Measurements from ENCODE around the gene POU2F3.
"Not testable (repeated sequence)": the region's sequence is repeated elsewhere in the genome, so short reads cannot be mapped to it uniquely, and the experiment has no call there.

Gene POU2F3

DNA sequence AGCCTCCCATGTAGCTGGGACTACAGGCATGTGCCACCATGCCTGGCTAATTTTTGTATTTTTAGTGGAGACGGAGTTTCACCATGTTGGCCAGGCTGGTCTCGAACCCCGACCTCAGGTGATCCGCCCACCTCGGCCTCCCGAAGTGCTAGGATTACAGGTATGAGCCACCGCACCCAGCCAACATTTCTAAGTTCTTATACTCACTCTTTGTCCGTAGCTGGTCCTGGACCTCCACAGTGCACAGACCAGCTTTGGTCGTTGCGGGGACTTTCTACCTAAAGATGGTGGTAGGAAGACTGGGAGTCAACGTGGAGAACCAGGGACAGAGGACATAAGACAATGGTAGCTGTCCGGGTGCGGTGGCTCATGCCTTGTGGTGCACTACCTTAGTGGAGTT is 13.4 kb downstream of the POU2F3 start:
- DNase-seq (ENCODE audit: low spot score): not testable (repeated sequence)

DNA sequence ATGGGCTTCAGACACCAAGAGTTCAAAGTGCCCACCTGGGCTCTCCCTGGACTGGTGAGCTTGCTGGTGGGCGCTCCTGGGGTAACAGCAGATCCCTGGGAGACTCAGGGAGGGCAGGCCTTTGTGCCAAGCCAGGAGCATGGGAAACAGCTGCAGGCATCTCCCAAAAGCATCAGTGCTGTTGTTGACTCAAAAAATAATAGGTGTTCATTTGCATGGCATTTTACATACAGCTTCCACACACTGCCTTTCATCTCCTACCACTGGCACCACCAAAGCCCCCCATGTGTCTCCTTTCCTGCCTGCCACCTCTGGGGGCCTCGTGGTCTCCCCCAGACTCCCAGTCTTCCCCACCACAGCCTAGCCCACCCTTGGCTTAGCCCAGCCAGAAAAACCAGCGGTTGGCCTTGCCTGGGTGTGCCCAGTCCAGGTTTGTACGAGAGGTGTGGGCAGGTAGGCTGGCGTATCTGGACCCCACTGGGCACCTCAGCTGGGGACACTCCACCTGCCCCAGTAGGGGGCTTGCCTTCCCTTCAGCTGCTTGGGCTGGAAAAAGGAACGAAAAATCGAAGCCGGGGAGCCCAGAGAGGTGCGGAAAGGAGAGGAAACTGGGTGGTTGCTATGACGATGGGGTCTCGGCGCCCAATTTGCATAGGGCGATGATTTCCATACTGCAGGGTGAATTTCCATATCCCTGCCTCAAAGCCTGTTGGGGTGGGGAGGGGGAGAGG is 15.0 kb downstream of the POU2F3 start:
- no peak for DNase-seq (ENCODE audit: low spot score)

DNA sequence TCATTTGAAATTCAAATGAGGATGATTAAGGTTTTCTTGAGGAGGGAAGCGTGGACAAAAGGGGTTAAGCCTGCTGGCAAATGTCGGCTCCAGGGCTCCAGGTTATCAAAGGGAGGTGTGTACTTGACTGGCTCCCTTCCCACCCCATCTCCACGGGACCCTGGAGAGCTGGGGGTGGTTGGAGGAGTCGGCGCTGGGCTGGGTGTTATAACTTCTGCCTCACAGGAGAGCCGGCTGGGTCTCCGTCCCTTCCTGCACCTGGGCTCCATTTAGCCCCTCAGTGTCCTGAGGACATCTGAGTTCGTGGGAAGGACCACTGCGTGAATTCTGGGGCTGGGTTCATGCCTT is 15.6 kb downstream of the POU2F3 start:
- DNase-seq (ENCODE audit: low spot score): no peak

DNA sequence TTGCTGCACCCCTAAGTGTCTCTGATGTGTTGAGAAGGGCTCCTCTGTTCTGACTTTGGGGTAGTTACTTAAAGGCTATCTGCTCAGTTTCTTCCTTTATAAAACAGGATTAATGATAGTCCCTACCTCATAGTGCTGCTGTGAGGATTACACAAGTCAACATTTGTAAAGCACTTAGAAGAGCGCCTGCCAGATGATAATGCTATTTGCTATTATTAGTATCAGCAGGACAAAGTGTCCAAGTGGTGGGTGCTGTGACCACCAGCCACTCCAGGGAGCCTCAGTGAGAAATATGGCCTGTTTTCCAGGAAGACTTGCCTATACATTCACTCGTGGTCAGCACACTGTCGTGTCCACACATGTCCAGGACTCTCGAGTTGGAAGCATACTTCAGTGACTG is 16.2 kb downstream of the POU2F3 start:
- no peak for DNase-seq (ENCODE audit: low spot score)

DNA sequence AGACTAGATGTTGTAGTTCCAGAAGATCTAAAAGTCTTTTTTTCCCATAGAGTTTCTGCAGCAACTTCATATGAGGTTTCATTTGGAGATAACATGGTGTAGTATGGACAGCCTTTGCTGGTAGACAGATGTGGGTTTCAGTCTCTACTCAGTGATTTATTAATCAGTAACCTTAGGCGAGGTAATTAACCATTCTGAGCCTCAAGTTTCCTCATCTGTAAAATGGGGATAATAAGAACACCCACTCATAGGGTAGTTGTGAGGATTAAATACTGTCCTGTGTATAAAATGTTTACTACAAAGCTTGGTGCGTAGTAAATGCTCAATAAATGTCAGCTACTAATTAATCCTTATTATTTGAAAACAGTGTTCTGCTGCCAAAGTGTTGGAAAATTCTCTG is 16.8 kb downstream of the POU2F3 start:
- no peak for DNase-seq (ENCODE audit: low spot score)

DNA sequence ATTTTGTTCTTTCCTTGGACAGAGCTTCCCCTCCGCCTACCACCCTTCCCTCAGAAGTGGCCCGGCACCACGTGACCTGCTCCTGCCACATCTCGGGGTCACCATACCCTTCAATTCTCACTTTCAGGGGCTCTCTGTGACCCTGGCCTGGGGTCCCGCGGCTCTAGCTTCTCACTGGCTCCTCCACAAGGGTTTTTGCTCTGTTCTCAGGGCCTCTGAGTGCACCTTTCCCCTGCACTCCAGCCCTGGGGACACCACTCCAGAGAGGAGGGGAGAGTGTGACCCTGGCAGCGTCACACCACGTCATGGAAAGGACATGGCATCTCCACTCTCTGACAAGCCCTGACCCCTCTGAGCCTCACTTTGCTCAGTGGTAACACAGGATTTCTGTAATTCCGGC is 17.4 kb downstream of the POU2F3 start:
- no peak for DNase-seq (ENCODE audit: low spot score)

DNA sequence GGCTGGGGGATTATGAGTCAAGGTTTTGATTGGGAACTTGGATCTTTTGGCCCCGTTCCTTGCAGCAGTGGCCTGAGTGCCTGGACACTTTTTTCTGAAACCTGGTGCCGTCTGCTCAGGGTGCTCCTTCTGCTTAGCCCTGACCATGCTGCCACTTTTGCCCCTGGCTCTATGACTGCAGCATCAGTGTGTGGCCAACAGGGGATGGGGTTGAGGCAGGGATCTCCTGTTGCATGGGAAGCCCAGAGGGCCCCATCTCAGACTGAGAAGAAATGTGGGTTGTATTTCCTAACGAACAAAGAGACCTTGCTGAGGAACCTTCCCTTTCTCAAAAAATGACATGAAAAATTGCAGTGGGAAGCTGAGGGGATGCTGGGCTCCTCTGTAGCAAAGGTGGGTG is 18.7 kb downstream of the POU2F3 start:
- no peak for DNase-seq (ENCODE audit: low spot score)

DNA sequence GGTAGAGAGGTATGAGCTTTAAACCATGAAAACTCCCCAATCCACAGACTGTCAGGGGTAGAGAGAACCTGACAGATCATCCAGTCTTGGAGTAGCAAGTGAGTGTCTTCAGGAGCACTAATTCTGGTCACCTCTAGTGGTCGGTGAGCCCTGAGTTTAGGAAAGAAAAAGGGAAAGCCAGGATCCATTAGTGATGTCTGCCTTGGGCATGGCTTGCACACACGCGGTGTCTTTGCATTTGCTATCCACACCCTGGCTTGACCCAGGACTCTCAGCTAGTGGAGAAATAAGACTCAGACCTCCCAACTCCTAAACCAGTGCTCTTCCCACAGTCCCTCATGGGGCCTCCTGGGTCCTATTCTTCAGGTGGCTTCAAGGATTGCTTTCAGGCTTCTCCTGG is 19.3 kb downstream of the POU2F3 start:
- DNase-seq (ENCODE audit: low spot score): no peak

DNA sequence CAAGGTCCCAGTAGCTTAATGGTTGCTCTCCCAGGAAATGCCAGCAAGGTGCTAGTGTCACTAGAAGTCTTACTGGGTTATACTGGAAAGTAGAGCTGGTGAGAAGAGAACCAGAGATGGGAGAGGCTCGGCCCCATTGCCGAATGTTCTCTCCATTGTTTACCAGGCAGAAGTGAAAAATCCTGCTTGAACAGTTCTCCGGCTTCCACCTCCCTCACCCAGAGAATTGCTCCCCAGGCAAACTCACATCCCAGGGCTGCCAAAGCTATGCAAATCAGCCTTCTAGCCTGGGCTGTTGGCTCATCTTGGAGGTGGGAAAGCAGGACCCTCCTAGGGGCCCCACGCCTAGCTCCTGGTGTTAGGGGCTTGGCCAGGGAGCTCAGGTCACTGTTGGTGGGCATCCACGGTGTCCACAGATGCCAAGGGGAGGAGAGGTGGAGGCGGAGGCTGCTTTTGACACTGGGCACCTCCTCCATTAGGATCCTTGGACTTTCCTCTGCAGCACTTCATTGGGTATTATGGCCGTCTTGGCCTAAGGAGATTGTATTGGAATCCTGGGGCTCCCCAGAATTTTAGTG is 20.1 kb downstream of the POU2F3 start:
- DNase-seq (ENCODE audit: low spot score): no peak

DNA sequence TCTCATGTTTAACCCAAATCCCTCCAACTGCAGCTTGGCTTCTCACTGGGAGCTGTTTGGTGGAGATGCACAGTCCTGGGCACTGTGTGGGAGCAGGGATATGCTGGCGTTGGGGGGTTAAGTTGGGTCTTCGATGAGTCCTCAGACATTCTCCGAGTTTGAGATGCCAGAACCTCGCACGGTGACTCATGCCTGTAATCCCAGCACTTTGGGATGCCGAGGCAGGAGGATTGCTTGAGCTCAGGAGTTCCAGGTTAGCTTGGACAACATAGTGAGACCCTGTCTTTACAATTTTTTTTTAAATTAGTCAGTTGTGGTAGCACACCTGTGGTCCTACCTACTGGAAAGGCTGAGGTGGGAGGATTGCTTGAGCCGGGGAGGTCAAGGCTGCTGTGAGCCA is 20.7 kb downstream of the POU2F3 start:
- DNase-seq (ENCODE audit: low spot score): no peak

DNA sequence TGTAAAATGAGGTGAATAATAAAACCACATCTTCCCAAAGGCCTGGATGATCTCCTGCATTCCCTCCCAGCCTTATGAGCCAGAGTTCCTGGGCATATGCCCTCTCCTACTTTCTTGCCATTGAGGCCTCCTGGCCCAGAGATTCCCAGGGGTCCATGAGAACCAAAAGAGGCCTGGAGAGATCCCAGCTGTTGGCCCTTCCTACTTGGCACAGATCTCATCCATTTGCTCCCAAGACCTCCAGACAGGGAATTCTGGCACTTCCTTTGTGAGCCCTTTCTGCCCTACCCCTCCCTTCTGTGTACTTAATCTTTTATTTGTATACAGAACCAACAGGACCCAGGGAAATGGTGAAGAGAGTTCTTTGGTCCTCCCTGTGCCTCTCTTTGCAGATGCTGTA is 21.4 kb downstream of the POU2F3 start:
- no peak for DNase-seq (ENCODE audit: low spot score)

DNA sequence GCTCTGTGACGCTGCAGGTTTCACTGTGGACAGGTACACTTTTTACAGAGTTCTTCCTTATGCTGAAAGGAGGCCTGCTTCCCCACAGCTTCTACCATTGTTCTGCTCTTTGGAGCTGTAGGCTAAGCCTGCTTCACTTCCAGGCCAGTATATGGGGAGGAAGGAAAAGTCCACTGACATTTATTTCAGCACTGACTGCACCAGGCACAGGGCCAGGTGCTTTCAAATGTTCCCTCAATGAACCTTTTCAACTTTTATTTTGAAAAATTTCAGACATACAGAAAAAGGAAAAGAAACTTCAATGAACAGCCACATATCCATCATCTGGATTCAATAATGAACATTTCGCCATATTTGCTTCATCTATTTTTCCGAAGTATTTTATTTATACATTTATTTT is 22.0 kb downstream of the POU2F3 start:
- no peak for DNase-seq (ENCODE audit: low spot score)

DNA sequence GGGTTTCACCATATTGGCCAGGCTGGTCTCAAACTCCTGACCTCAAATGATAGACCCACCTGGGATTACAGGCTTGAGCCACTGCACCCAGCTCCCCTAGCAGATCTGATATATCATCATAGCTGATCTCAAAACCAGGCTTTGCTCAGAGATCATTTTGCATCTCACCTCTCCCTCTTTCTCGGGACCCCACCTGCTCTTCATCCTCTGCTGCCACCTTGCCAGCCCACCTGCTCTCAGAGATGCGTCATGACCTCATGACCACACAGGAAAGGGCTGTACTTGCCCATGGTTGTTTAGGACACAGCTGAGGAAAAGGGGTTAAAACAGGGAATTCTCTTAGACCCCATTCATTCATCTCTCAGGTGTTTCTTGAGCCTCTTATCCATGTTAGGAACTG is 27.4 kb downstream of the POU2F3 start:
- DNase-seq (ENCODE audit: low spot score): no peak

DNA sequence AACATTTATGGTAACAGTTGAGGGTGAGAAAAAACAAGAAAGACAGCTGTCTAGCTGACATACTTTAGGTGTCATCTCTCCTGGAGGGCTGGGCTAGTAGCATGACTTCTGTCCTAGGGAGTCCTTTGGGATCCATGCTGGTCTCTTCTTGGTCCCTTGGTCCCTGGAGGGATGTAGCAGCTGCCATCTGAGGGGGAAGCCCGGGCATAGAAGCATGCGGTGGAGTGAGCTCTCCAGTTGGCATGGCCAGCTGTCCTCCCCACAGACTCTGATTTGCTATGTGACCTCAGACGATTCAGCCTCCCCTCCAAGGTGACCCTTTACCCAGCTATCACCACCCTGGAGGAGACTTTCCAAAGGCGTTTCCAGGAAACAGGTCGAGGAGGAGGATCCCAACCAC is 28.7 kb downstream of the POU2F3 start:
- no peak for DNase-seq (ENCODE audit: low spot score)

DNA sequence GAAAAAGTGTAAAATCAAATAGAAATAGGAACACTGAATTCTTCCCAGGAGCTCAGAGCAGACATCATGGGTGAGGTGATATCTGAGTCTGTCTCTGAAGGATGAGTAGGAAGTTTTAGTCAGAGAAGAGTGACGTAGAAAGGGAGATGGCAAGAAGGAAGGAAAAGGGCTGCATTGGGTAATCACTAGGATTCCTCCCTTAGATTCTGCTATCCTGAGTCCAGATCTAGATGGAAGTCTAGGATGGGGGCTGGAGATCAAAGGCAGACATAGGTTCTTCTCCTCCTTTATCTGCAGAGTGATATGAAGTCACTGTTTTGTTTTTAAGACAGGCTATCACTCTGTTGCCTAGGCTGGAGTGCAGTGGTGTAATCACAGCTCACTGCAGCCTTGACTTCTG is 30.4 kb downstream of the POU2F3 start:
- DNase-seq (ENCODE audit: low spot score): no peak

DNA sequence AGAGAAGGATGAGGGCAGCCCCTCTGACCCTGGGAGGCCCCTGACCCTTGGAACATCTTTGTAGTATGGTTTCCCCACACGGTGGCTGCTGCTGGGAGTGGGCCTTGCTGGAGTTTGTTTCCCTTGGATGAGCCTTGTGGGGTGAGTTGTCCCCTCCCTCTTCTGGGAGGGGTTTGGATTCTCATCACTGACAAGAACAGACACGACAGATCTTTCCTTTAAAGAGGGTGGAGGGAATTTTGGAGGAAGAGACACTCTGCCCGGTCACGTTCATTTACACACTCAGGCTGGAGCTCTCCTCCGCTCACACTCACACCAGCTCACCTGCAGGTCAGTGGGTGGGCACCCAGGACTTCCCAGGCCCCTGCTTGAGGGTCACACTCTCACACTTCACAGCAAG is 31.7 kb downstream of the POU2F3 start:
- no peak for DNase-seq (ENCODE audit: low spot score)

DNA sequence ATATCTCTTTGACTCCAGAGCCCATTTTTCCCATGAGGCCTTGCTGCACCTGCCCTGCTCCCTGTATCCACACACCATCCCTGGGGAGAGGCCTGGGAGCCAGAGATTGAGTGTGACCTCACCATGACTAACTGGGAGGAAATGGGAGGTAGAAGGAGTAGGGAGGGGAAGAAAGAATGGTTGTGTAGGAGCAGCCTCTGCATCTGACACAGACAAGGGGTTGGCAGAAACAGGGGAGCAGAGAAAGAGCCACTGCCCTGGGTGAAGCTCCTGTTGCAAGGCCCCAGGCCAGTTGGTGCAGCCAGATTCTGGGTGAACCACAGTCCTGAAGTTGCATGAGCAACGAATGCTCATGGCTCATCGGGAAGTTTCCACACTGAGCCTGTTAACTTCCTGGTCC is 32.4 kb downstream of the POU2F3 start:
- DNase-seq (ENCODE audit: low spot score): no peak

DNA sequence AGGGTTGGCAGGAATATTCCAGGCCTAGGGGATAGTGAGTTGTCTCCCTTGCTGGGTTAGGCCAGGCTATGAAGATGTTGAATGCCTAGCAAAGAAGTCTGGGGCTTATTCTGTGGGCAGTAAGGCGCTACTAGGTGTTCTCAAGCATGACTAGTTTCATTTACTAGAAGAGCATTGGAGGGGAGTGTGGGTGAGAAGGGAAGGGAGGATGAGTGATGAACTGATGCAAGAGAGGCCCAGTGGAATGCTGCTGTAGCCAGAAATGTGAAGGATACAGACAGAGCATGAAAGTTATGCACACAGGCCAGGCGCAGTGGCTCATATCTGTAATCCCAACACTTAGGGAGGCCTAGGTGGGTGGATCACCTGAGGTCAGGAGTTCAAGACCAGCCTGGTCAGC is 33.5 kb downstream of the POU2F3 start:
- DNase-seq (ENCODE audit: low spot score): no peak

DNA sequence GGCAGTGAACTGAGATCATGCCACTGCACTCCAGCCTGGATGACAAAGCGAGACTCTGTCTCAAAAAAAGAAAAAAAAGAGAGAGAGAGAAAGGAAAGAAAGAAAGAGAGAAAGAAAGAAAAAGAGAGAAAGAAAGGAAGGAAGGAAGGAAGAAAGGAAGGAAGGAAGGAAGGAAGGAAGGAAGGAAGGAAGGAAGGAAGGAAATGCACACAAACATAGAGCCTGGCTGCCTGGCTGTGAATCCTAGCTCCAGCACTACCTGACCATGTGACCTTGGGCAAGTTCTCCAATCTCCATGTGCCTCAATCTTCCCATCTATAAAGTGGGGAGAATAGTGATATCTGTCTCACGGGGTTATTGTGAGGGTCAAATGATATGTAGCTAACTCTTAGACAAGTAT is 34.0 kb downstream of the POU2F3 start:
- not testable (repeated sequence) for DNase-seq (ENCODE audit: low spot score)

DNA sequence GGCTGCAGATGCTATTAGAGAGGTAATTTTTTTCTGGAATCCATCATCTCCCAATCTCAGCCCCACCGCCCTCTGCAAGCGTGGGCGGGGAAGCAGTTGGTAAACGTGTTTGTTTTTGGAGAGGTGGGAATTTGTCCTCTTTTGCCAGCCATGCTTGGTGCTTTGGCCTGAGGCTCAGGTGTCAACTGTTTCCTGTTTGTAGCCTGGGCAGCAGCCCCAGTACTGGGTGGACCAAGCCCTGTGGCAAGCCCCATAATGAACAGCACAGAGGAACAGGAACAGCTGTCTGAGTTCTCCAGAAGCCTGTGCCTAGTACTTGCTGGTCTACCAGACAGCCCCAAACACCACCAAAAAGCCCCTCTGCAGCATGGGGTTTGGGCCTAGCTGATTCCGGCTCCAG is 39.6 kb downstream of the POU2F3 start:
- no peak for DNase-seq (ENCODE audit: low spot score)

DNA sequence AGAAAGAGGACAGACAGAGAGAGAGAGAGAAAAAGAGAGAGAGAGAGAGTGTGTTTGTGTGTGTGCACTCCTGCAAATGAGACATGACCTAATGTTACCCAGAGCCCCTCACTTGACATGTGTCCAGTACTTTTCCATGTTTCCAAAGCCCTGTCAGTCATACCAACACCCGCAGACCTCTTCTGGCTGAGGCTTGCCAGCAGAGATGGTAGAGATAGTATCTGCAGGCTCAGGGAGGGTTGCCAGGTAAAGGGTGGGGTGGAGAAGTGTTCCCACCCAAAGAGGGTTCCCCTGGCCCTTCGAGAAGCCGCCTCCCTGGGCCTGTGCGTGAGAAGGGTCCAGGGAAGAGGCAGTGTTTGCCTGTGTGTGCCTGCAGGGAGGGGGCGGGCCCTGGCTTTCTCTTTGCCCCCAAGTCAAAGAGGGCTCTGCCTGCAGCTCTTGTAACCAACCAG is 40.7 kb downstream of the POU2F3 start:
- no peak for DNase-seq (ENCODE audit: low spot score)

DNA sequence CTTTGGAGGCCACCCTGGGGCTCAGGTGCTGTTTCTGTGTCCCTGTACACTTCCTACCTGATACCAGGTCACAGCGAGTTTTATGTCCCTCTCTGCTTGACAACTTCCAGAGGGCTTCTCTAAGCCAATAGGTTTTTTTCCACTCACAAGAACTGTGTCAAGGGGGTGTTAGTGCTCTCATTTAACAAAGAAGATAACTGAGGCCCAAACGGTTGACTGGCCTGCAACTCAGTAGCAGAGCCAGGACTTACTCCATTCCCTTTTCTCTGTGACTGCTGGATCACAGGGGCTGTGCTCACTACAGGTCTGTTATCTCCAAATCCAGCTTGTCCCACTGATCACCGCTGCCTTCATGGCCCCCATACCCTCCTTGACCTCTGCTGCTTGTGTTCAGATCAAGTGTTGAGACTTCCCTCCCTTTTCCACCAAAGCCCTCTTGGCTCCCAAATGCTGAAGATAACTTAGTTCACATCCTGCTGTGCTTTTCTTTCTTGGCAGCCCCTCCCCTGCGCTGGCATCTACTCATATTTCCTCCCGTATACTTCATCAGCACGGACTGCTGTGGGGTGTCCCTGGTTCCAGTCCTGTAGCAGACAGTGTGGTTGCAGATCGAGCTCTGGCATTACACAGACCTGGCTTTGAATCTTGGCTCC is 41.3 kb downstream of the POU2F3 start:
- no peak for DNase-seq (ENCODE audit: low spot score)

DNA sequence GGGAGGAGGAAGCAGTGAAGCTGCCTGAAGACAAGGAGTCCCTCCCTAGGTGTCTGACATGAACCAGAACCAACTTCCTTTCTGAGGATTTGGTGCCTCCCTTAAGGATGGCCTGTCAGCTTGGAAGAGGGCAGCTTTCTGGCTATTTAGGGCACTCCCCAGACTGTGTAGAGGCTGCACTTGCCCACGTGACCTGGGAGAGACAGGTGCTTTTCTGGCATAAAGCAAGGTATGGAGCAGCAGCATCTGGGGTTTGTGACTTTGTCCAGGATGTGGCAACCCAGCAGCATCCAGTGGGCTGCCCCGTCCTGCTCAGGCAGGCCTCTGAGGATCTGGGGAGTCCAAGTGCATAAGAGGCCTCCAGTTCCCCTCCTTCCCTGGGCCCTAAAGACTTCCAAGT is 43.2 kb downstream of the POU2F3 start:
- no peak for DNase-seq (ENCODE audit: low spot score)

DNA sequence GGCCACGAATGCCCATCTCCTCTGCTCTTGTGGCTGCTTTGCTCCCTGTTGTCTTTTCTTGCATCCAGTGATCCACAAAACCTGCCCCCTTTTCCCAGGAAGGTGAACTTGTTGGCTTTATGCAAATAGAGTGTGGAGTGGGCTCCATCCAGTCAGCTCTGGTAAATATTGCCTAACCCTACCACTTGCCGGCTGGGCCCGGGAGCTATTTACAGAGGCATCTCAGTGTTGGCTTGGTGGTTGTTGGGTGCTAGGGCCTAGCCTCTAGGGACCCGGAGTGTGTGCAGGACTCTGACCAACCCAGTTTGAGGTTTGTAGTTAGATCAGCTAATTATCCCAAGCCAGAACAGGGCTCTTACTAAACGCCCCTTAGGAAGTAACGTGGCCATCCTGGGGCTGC is 44.3 kb downstream of the POU2F3 start:
- no peak for DNase-seq (ENCODE audit: low spot score)
